ENCODE measurements around the gene ENTHD1.

DNA sequence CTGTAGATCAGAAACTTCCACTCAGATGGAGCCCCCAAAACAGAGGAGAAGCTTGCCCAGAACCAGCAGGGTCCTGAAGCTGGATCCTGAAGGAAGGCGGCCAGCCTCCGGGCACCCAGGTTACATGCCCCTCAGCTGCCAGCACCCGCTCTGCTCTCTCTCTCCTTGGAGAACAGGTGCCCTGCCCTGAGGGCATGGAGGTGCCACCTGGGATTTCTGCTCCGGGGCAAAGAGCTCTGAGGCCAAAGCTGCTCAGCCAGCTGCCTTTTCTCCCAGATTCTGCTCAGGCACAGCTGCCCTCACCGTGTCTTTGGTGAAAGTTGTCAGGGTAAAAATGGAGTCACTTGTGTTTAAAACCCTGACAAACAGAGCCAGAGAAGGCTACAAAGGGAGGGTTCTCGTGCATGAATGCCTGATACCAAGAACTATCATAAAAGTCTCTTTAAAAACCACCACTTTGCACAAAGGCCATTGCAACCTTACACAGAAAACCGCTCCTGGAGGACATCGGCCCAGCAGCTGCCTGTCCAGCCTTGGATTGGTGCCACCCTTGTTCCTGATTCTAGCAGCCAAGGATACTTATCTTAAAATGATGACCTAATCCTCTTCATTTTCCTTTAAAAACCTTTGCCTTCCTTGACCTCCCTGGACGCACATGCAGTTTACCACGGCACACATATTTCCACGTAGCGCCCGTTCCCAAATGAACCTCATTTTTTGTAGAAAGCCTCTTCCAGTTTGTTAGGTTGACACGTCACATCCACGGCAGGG is 183.0 kb downstream of the ENTHD1 start:
- TF ChIP-seq CTCF (IDR thresholded peaks at IDR 0.05; ENCODE audit: insufficient read depth, low read length, poor library complexity, severe bottlenecking) (no peak), EZH2phosphoT487 (conservative IDR thresholded peaks at IDR 0.05; ENCODE audit: low read length) (no peak)

Data from SU-DHL-6 (cell line).